GM19099 (cell line): Measurements from ENCODE around the gene FOCAD.

Experiments used
- POLR2A ChIP-seq: IDR thresholded peaks from 3 replicates; pipeline ENCODE4 v1.6.1; 2011; ENCODE audit warnings: low read depth; ENCODE audit not compliant: insufficient read length; ENCODE audit errors: extremely low read depth

Gene FOCAD

GRCh38 chr9:20921362-20921761 is 237.3 kb downstream of the FOCAD start:
- no peak for TF ChIP-seq POLR2A

- TF ChIP-seq POLR2A = no peak
Measured at GRCh38 chr9:20925256-20926045, 241.4 kb downstream of the FOCAD start.

- no peak for TF ChIP-seq POLR2A
Measured at GRCh38 chr9:20929276-20929675, 245.2 kb downstream of the FOCAD start.

- TF ChIP-seq POLR2A = no peak
Measured at GRCh38 chr9:20930836-20931235, 246.8 kb downstream of the FOCAD start.

GRCh38 chr9:20940447-20941173 is 256.6 kb downstream of the FOCAD start:
- no peak for TF ChIP-seq POLR2A

- no peak for TF ChIP-seq POLR2A
Measured at GRCh38 chr9:20941174-20941690, 257.2 kb downstream of the FOCAD start.

GRCh38 chr9:20944507-20944906 is 260.4 kb downstream of the FOCAD start:
- no peak for TF ChIP-seq POLR2A

GRCh38 chr9:20945269-20945668 is 261.2 kb downstream of the FOCAD start:
- TF ChIP-seq POLR2A = no peak

GRCh38 chr9:20945856-20946255 is 261.8 kb downstream of the FOCAD start:
- no peak for TF ChIP-seq POLR2A

- TF ChIP-seq POLR2A = no peak
Measured at GRCh38 chr9:20948703-20949102, 264.6 kb downstream of the FOCAD start.

GRCh38 chr9:20950707-20951106 is 266.6 kb downstream of the FOCAD start:
- no peak for TF ChIP-seq POLR2A

GRCh38 chr9:20962536-20963225 is 278.6 kb downstream of the FOCAD start:
- no peak for TF ChIP-seq POLR2A

- no peak for TF ChIP-seq POLR2A
Measured at GRCh38 chr9:20972684-20973083, 288.6 kb downstream of the FOCAD start.

- TF ChIP-seq POLR2A = no peak
Measured at GRCh38 chr9:20978249-20978648, 294.2 kb downstream of the FOCAD start.

GRCh38 chr9:20980832-20981455 is 296.9 kb downstream of the FOCAD start:
- no peak for TF ChIP-seq POLR2A
